ENCODE results near the gene FRMPD2.

FRMPD2 gene

GRCh38 chr10:48289501-48290238 lies 15.2 kb upstream of the FRMPD2 start:
- peak; percentile 81 for TF ChIP-seq CTCF (IDR thresholded peaks at IDR 0.05; ENCODE audit: borderline replicate concordance, control extremely low read depth, extremely low read depth, insufficient read depth, missing control alignments)
- in situ Hi-C loops (cut with MboI; ENCODE audit: low sequenced_read_pairs, unreplicated experiment): no loop called here
- peak; percentile 57 for DNase-seq (ENCODE audit: low spot score)

- no peak for DNase-seq (ENCODE audit: low spot score)
- TF ChIP-seq CTCF (IDR thresholded peaks at IDR 0.05; ENCODE audit: borderline replicate concordance, control extremely low read depth, extremely low read depth, insufficient read depth, missing control alignments): no peak
- in situ Hi-C loops (cut with MboI; ENCODE audit: low sequenced_read_pairs, unreplicated experiment): no loop called here
Observed at GRCh38 chr10:48288661-48289060, 14.2 kb upstream of the FRMPD2 start.

GRCh38 chr10:48287417-48288391 lies 13.2 kb upstream of the FRMPD2 start:
- no peak for TF ChIP-seq CTCF (IDR thresholded peaks at IDR 0.05; ENCODE audit: borderline replicate concordance, control extremely low read depth, extremely low read depth, insufficient read depth, missing control alignments)
- in situ Hi-C loops (cut with MboI; ENCODE audit: low sequenced_read_pairs, unreplicated experiment): no loop called here
- no peak for DNase-seq (ENCODE audit: low spot score)

GRCh38 chr10:48286356-48286755 lies 11.9 kb upstream of the FRMPD2 start:
- in situ Hi-C loops (cut with MboI; ENCODE audit: low sequenced_read_pairs, unreplicated experiment): no loop called here
- no peak for DNase-seq (ENCODE audit: low spot score)
- TF ChIP-seq CTCF (IDR thresholded peaks at IDR 0.05; ENCODE audit: borderline replicate concordance, control extremely low read depth, extremely low read depth, insufficient read depth, missing control alignments): no peak

GRCh38 chr10:48285710-48286109 lies 11.2 kb upstream of the FRMPD2 start:
- in situ Hi-C loops (cut with MboI; ENCODE audit: low sequenced_read_pairs, unreplicated experiment): no loop called here
- peak; percentile 50 for DNase-seq (ENCODE audit: low spot score)

More at GRCh38 chr10:48285710-48286109, 11.2 kb upstream of the FRMPD2 start:
- TF ChIP-seq CTCF (IDR thresholded peaks at IDR 0.05; ENCODE audit: borderline replicate concordance, control extremely low read depth, extremely low read depth, insufficient read depth, missing control alignments): no peak

All from GM13976 (cell line).